ENCODE results near the gene DHH. TPM values are rescaled to one million over a fixed set of nuclear protein-coding genes. Genes with fewer than 3 reads are reported as not detected.

The DHH gene
- total and polyA plus RNA-seq, 3 experiments from 2014 or later, result 0.04 TPM; not detected in 2

GRCh38 chr12:49105504-49106084 lies 11.0 kb upstream of the DHH start:
- no peak for DNase-seq
- Mint-ChIP-seq H3K4me1 (peaks cover 31 to 42% (median 35%) of the 10 kb centered on the region in 3 donors), H3K27me3 (no peaks in the 10 kb centered on the region), H3K36me3 (peaks cover 0 to 82% (median 16%) of the 10 kb centered on the region in 3 donors), H3K4me3 (no peak overlapping the region), H3K27ac (peak overlapping the region in 1 of 8 donors; percentile 78), H3K9me3 (no peaks in the 10 kb centered on the region)
- H3K4me1 ChIP-seq (ENCODE audit: insufficient read depth, low read length), result peaks cover 14% of the 10 kb centered on the region
- H3K4me3 ChIP-seq (ENCODE audit: low read length), result no peak overlapping the region
- ChIA-PET CTCF (interaction anchor here (1.2 to 8.1 kb wide), 8 partner anchors 13 to 129 kb away, joined by 3 to 86 read pairs (median 12); partner anchors contain the start of genes DDN and TUBA1B), POLR2A (no interaction called here)
- H3K27ac ChIP-seq (ENCODE audit: low read depth, low read length), result no peak overlapping the region
- no peaks in the 10 kb centered on the region for H3K9me3 ChIP-seq (ENCODE audit: low read length)
- no peaks in the 10 kb centered on the region for H3K27me3 ChIP-seq (ENCODE audit: insufficient read depth, low read length, poor library complexity, severe bottlenecking)
- peaks cover 64% of the 10 kb centered on the region for H3K36me3 ChIP-seq (ENCODE audit: insufficient read depth, low read length)

- Histone ChIP-seq H3K27me3 (ENCODE audit: insufficient read depth, low read length, poor library complexity, severe bottlenecking) (no peaks in the 10 kb centered on the region), H3K27ac (ENCODE audit: low read depth, low read length) (no peak overlapping the region), H3K36me3 (ENCODE audit: insufficient read depth, low read length) (peaks cover 72% of the 10 kb centered on the region), H3K4me3 (ENCODE audit: low read length) (no peak overlapping the region), H3K4me1 (ENCODE audit: insufficient read depth, low read length) (peaks cover 14% of the 10 kb centered on the region), H3K9me3 (ENCODE audit: low read length) (no peaks in the 10 kb centered on the region)
- H3K36me3 Mint-ChIP-seq, result peaks cover 0 to 83% (median 18%) of the 10 kb centered on the region in 3 donors
- H3K4me3 Mint-ChIP-seq, result no peak overlapping the region
- ChIA-PET POLR2A (interaction anchor here (1.4 kb wide), 1 partner anchor 26 kb away, joined by 4 read pairs; the partner anchor contains the start of gene TUBA1B), CTCF (interaction anchor here (1.2 to 8.1 kb wide), 7 partner anchors 12 to 130 kb away, joined by 3 to 86 read pairs (median 11); partner anchors contain the start of genes DDN and TUBA1B)
- H3K27ac Mint-ChIP-seq, result no peak overlapping the region
- H3K9me3 Mint-ChIP-seq, result no peaks in the 10 kb centered on the region
- peaks cover 27 to 37% (median 30%) of the 10 kb centered on the region in 3 donors for H3K4me1 Mint-ChIP-seq
- H3K27me3 Mint-ChIP-seq, result no peaks in the 10 kb centered on the region
- DNase-seq, result no peak
Observed at GRCh38 chr12:49104822-49105221, 10.2 kb upstream of the DHH start.

- no peak overlapping the region for H3K27ac ChIP-seq (ENCODE audit: low read depth, low read length)
- CTCF ChIA-PET, result interaction anchor here (3.2 to 8.1 kb wide), 5 partner anchors 9 to 36 kb away, joined by 7 to 86 read pairs (median 32); partner anchors contain the start of genes LMBR1L and TUBA1B
- H3K4me1 ChIP-seq (ENCODE audit: insufficient read depth, low read length), result no peaks in the 10 kb centered on the region
- no peak for DNase-seq
- Mint-ChIP-seq H3K27me3 (peaks cover 4 to 5% of the 10 kb centered on the region in 2 donors), H3K4me3 (no peak overlapping the region), H3K27ac (no peak overlapping the region), H3K9me3 (no peaks in the 10 kb centered on the region), H3K36me3 (peaks cover 0 to 89% (median 29%) of the 10 kb centered on the region in 3 donors), H3K4me1 (peaks cover 0 to 6% (median 5%) of the 10 kb centered on the region in 3 donors)
- H3K4me3 ChIP-seq (ENCODE audit: low read length), result no peak overlapping the region
- H3K27me3 ChIP-seq (ENCODE audit: insufficient read depth, low read length, poor library complexity, severe bottlenecking), result no peaks in the 10 kb centered on the region
- peaks cover 63% of the 10 kb centered on the region for H3K36me3 ChIP-seq (ENCODE audit: insufficient read depth, low read length)
- H3K9me3 ChIP-seq (ENCODE audit: low read length), result no peaks in the 10 kb centered on the region
- POLR2A ChIA-PET, result interaction anchor here (0.6 to 1.3 kb wide), 4 partner anchors 30 to 180 kb away, joined by 3 to 12 read pairs (median 4); partner anchors contain the start of genes TUBA1A and TUBA1B
Observed at GRCh38 chr12:49100380-49100779, 5.8 kb upstream of the DHH start.

- no peak overlapping the region for H3K27ac ChIP-seq (ENCODE audit: low read depth, low read length)
- peaks cover 11 to 16% (median 13%) of the 10 kb centered on the region in 3 donors for H3K4me1 Mint-ChIP-seq
- peaks cover 49% of the 10 kb centered on the region for H3K36me3 ChIP-seq (ENCODE audit: insufficient read depth, low read length)
- ChIA-PET POLR2A (interaction anchor here (0.5 to 1.0 kb wide), 3 partner anchors 11 to 117 kb away, joined by 3 to 5 read pairs (median 3); no protein-coding TSS in a partner anchor), CTCF (interaction anchor here (0.7 to 8.1 kb wide), 24 partner anchors 11 to 243 kb away, joined by 3 to 86 read pairs (median 3); partner anchors contain the start of genes LMBR1L, RHEBL1, TUBA1A and TUBA1B)
- peaks cover 0 to 75% (median 24%) of the 10 kb centered on the region in 3 donors for H3K36me3 Mint-ChIP-seq
- peaks cover 14 to 15% of the 10 kb centered on the region in 2 donors for H3K27me3 Mint-ChIP-seq
- H3K9me3 Mint-ChIP-seq, result no peaks in the 10 kb centered on the region
- peaks cover 10% of the 10 kb centered on the region for H3K4me1 ChIP-seq (ENCODE audit: insufficient read depth, low read length)
- no peak for DNase-seq
- H3K4me3 ChIP-seq (ENCODE audit: low read length), result no peak overlapping the region
- H3K27me3 ChIP-seq (ENCODE audit: insufficient read depth, low read length, poor library complexity, severe bottlenecking), result peaks cover 14% of the 10 kb centered on the region
- H3K9me3 ChIP-seq (ENCODE audit: low read length), result no peaks in the 10 kb centered on the region
- H3K4me3 Mint-ChIP-seq, result no peak overlapping the region
- peak overlapping the region in 4 of 8 donors; percentile 7 to 52 (median 26) for H3K27ac Mint-ChIP-seq
Observed at GRCh38 chr12:49098703-49099102, 4.1 kb upstream of the DHH start.

GRCh38 chr12:49098035-49098451 lies 3.4 kb upstream of the DHH start:
- DNase-seq, result peak; percentile 43 to 75 (median 50)
- Histone ChIP-seq H3K27me3 (ENCODE audit: insufficient read depth, low read length, poor library complexity, severe bottlenecking) (peaks cover 18% of the 10 kb centered on the region), H3K9me3 (ENCODE audit: low read length) (no peaks in the 10 kb centered on the region), H3K4me1 (ENCODE audit: insufficient read depth, low read length) (peaks cover 13% of the 10 kb centered on the region), H3K4me3 (ENCODE audit: low read length) (no peak overlapping the region), H3K36me3 (ENCODE audit: insufficient read depth, low read length) (peaks cover 42% of the 10 kb centered on the region), H3K27ac (ENCODE audit: low read depth, low read length) (no peak overlapping the region)
- ChIA-PET CTCF (interaction anchor here (0.7 to 8.1 kb wide), 21 partner anchors 11 to 146 kb away, joined by 3 to 86 read pairs (median 4); partner anchors contain the start of genes LMBR1L, RHEBL1, TUBA1A and TUBA1B), POLR2A (interaction anchor here (0.5 to 1.0 kb wide), 2 partner anchors 12 to 116 kb away, joined by 3 to 5 read pairs; no protein-coding TSS in a partner anchor)
- H3K9me3 Mint-ChIP-seq, result no peaks in the 10 kb centered on the region
- H3K4me1 Mint-ChIP-seq, result peaks cover 15 to 19% (median 16%) of the 10 kb centered on the region in 3 donors
- H3K36me3 Mint-ChIP-seq, result peaks cover 0 to 68% (median 24%) of the 10 kb centered on the region in 3 donors
- peak overlapping the region in 2 of 8 donors; percentile 27 to 52 for H3K27ac Mint-ChIP-seq
- H3K4me3 Mint-ChIP-seq, result no peak overlapping the region
- peaks cover 20 to 21% of the 10 kb centered on the region in 2 donors for H3K27me3 Mint-ChIP-seq

- H3K9me3 ChIP-seq (ENCODE audit: low read length), result no peaks in the 10 kb centered on the region
- H3K9me3 Mint-ChIP-seq, result no peaks in the 10 kb centered on the region
- peaks cover 16 to 22% (median 18%) of the 10 kb centered on the region in 3 donors for H3K4me1 Mint-ChIP-seq
- peaks cover 13% of the 10 kb centered on the region for H3K4me1 ChIP-seq (ENCODE audit: insufficient read depth, low read length)
- no peak for DNase-seq
- H3K27me3 Mint-ChIP-seq, result peaks cover 23 to 25% of the 10 kb centered on the region in 2 donors
- no peak overlapping the region for H3K27ac ChIP-seq (ENCODE audit: low read depth, low read length)
- H3K4me3 ChIP-seq (ENCODE audit: low read length), result no peak overlapping the region
- H3K4me3 Mint-ChIP-seq, result no peak overlapping the region
- ChIA-PET POLR2A (interaction anchor here (1.0 kb wide), 1 partner anchor 13 kb away, joined by 3 read pairs; no protein-coding TSS in a partner anchor), CTCF (interaction anchor here (1.1 to 8.1 kb wide), 12 partner anchors 9 to 138 kb away, joined by 3 to 86 read pairs (median 5); partner anchors contain the start of genes LMBR1L, RHEBL1, TUBA1A and TUBA1B)
- H3K27ac Mint-ChIP-seq, result no peak overlapping the region
- peaks cover 0 to 61% (median 21%) of the 10 kb centered on the region in 3 donors for H3K36me3 Mint-ChIP-seq
- H3K27me3 ChIP-seq (ENCODE audit: insufficient read depth, low read length, poor library complexity, severe bottlenecking), result peaks cover 25% of the 10 kb centered on the region
- H3K36me3 ChIP-seq (ENCODE audit: insufficient read depth, low read length), result peaks cover 36% of the 10 kb centered on the region
Observed at GRCh38 chr12:49097381-49097780, 2.8 kb upstream of the DHH start.

GRCh38 chr12:49094975-49095365 lies 369 bp upstream of the DHH start:
- H3K27ac ChIP-seq (ENCODE audit: low read depth, low read length), result no peak overlapping the region
- ChIA-PET CTCF (interaction anchor here (0.7 to 6.1 kb wide), 4 partner anchors 13 to 36 kb away, joined by 3 to 62 read pairs (median 4); no protein-coding TSS in a partner anchor), POLR2A (interaction anchor here (0.6 to 2.9 kb wide), 3 partner anchors 22 to 36 kb away, joined by 4 to 12 read pairs (median 5); partner anchors contain the start of gene TUBA1B)
- peaks cover 35% of the 10 kb centered on the region for H3K4me1 ChIP-seq (ENCODE audit: insufficient read depth, low read length)
- H3K9me3 ChIP-seq (ENCODE audit: low read length), result no peaks in the 10 kb centered on the region
- H3K9me3 Mint-ChIP-seq, result no peaks in the 10 kb centered on the region
- H3K4me1 Mint-ChIP-seq, result peaks cover 32 to 46% (median 39%) of the 10 kb centered on the region in 3 donors
- H3K27ac Mint-ChIP-seq, result peak overlapping the region in 2 of 8 donors; percentile 8 to 30
- H3K27me3 Mint-ChIP-seq, result peaks cover 42 to 46% of the 10 kb centered on the region in 2 donors
- H3K4me3 Mint-ChIP-seq, result peak overlapping the region in 1 of 7 donors; percentile 13
- no peak overlapping the region for H3K4me3 ChIP-seq (ENCODE audit: low read length)
- peaks cover 13% of the 10 kb centered on the region for H3K36me3 ChIP-seq (ENCODE audit: insufficient read depth, low read length)
- peaks cover 47% of the 10 kb centered on the region for H3K27me3 ChIP-seq (ENCODE audit: insufficient read depth, low read length, poor library complexity, severe bottlenecking)
- H3K36me3 Mint-ChIP-seq, result peaks cover 0 to 37% (median 13%) of the 10 kb centered on the region in 3 donors
- no peak for DNase-seq
